AG04450 (cell line): ENCODE data around the gene EDDM13. TPM values are rescaled to one million over a fixed set of nuclear protein-coding genes. Genes with fewer than 3 reads are reported as not detected.
"Not testable (repeated sequence)": the region's sequence is repeated elsewhere in the genome, so short reads cannot be mapped to it uniquely, and the experiment has no call there.

Source experiments
- CTCF ChIA-PET: fragments of 300-600, 350-600 bp; formaldehyde crosslinking; extraction: SDS; loops from one replicate; lab custom pipeline; 2022; ENCODE audit warnings: antibody characterized with exemption, inconsistent platforms; lab: Charles Lee
- POLR2A ChIA-PET: fragments of 350-600 bp; formaldehyde crosslinking; extraction: SDS; loops from one replicate; lab custom pipeline; 2021; ENCODE audit warnings: antibody characterized with exemption, inconsistent platforms; lab: Yijun Ruan, JAX
- DNase-seq: peaks from one replicate; pipeline ENCODE4 v3.0.0-alpha.2; 2011; ENCODE audit warnings: low read depth, low spot score
- H3K27ac ChIP-seq: one replicate; pipeline ENCODE4 v1.5.1; 2012; ENCODE audit warnings: low read depth, low read length, control low read depth
- H3K27me3 ChIP-seq: one replicate; pipeline ENCODE4 v1.6.0; 2012; ENCODE audit warnings: low read length; ENCODE audit not compliant: control insufficient read depth, insufficient read depth
- H3K4me3 ChIP-seq: 2 replicates; pipeline ENCODE4 v1.5.1; 2011; ENCODE audit warnings: mild to moderate bottlenecking, low read depth, low read length, control low read depth
- H3K9me3 ChIP-seq: 2 replicates; pipeline ENCODE4 v1.5.1; 2012; ENCODE audit warnings: low read length; ENCODE audit not compliant: control insufficient read depth, insufficient read depth
- CTCF ChIP-seq: IDR thresholded peaks from 2 replicates; pipeline ENCODE4 v1.5.1; 2011; ENCODE audit warnings: low read depth, low read length, control low read depth, inconsistent platforms
- polyA minus RNA-seq: library from RNA; depleted of rRNA, polyadenylated mRNA; stranded (reverse); fragments of >200 nt; gene quantifications from 2 replicates; pipeline ENCODE4 v1.2.3, GENCODE V29; 2011; rRNA and poly(A)+ RNA removed
- polyA plus RNA-seq: library from polyadenylated mRNA; depleted of rRNA; stranded (reverse); fragments of >200 nt; gene quantifications from 2 replicates; pipeline ENCODE4 v1.2.3, GENCODE V29; 2011; rRNA removed

EDDM13 gene, protein sequence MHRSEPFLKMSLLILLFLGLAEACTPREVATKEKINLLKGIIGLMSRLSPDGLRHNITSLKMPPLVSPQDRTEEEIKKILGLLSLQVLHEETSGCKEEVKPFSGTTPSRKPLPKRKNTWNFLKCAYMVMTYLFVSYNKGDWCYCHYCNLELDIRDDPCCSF
- polyA plus RNA-seq (not detected in 2 replicates), polyA minus RNA-seq (not detected in 2 replicates)

- Histone ChIP-seq H3K9me3 (no peaks in the 10 kb centered on the region), H3K27me3 (no peaks in the 10 kb centered on the region), H3K4me3 (no peak within 1 kb of the TSS), H3K27ac (no peak within 1 kb of the TSS)
- ChIA-PET CTCF (interaction anchor here (2.6 to 3.7 kb wide), 2 partner anchors 19 to 61 kb away, joined by 19 to 20 read pairs; no protein-coding TSS in a partner anchor), POLR2A (no interaction called here)
- DNase-seq = no peak
- no peak for TF ChIP-seq CTCF
Measured at GRCh38 chr19:56272161-56272798, at the start of gene EDDM13. TSS of gene EDDM13 (plus strand) at chr19:56272748. CDS start at chr19:56272835, 87 bp downstream.

DNA sequence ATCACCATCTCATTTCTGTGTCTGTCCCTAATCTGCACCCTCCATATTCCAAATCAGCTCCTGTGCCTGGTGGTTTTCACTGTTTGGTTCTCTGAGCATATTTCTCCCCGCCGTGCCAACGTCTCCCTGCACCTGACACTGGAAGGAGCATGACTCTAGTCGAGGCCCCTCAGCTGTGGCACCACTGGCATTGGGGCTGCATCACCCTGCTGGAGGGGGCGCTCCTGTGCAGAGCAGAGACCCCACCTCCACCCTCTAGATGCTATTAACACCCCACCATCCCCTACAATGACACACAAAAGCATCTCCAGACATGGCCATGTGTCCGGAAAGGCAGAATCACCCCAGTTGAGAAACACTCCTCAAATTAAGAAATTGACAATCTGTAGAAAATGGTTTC lies 49.6 kb upstream of the EDDM13 start:
- no peak for TF ChIP-seq CTCF
- CTCF ChIA-PET = interaction anchor here (0.5 to 2.0 kb wide), 2 partner anchors 11 to 147 kb away, joined by 3 to 6 read pairs; no protein-coding TSS in a partner anchor
- no peaks in the 10 kb centered on the region for H3K27me3 ChIP-seq

DNA sequence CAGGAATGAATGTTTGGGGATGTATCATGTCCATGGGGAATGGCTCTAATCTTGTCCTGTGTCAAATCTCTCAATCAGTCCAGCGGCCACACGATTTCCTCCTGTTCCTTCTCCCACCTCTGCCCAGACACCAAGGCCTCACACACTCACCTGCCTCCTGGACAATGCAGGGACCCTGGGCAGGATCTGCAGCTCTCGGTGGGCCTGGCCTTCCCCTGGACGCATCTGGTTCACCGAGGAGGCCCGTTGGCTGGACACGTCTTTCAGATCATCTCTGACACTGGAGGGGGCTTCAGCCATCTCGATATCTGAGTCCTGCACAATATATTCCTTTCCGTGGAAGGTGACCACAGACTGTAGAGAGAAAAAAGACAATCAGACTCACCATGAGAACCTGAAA lies 49.1 kb upstream of the EDDM13 start:
- no peak for DNase-seq
- ChIA-PET CTCF (interaction anchor here (0.5 kb wide), 1 partner anchor 10 kb away, joined by 3 read pairs; no protein-coding TSS in a partner anchor), POLR2A (no interaction called here)
- no peaks in the 10 kb centered on the region; the same call in 1 of the 2 replicates for H3K9me3 ChIP-seq
- H3K27me3 ChIP-seq = no peaks in the 10 kb centered on the region
- H3K4me3 ChIP-seq = no peak overlapping the region
- H3K27ac ChIP-seq = no peak overlapping the region
- TF ChIP-seq CTCF = no peak

More for the DNA sequence above, 49.6 kb upstream of the EDDM13 start:
- no peaks in the 10 kb centered on the region; the same call in 1 of the 2 replicates for H3K9me3 ChIP-seq
- no peak overlapping the region for H3K27ac ChIP-seq
- no peak for DNase-seq
- no peak overlapping the region for H3K4me3 ChIP-seq
- POLR2A ChIA-PET = no interaction called here

GRCh38 chr19:56245121-56245740 lies 27.3 kb upstream of the EDDM13 start:
- H3K27ac ChIP-seq = no peak overlapping the region
- ChIA-PET CTCF (interaction anchor here (0.5 to 1.8 kb wide), 2 partner anchors 10 to 88 kb away, joined by 3 to 6 read pairs; no protein-coding TSS in a partner anchor), POLR2A (no interaction called here)
- DNase-seq = no peak
- no peak for TF ChIP-seq CTCF
- H3K27me3 ChIP-seq = no peaks in the 10 kb centered on the region
- no peak overlapping the region for H3K4me3 ChIP-seq
- no peaks in the 10 kb centered on the region; the same call in 1 of the 2 replicates for H3K9me3 ChIP-seq

DNA sequence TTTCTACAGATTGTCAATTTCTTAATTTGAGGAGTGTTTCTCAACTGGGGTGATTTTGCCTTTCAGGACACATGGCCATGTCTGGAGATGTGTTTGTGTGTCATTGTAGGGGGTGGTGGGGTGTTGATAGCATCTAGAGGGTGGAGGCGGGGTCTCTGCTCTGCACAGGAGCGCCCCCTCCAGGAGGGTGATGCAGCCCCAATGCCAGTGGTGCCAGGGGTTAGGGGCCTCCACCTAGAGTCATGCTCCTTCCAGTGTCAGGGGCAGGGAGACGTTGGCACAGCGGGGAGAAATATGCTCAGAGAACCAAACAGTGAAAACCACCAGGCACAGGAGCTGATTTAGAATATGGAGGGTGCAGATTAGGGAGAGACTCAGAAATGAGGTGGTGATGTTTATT lies 26.8 kb upstream of the EDDM13 start:
- CTCF ChIA-PET = interaction anchor here (1.8 kb wide), 1 partner anchor 88 kb away, joined by 6 read pairs; no protein-coding TSS in a partner anchor
- H3K9me3 ChIP-seq, H3K27ac ChIP-seq, POLR2A ChIA-PET, DNase-seq, H3K27me3 ChIP-seq, H3K4me3 ChIP-seq: not testable (repeated sequence)

GRCh38 chr19:56248736-56249338 lies 23.7 kb upstream of the EDDM13 start:
- H3K27ac ChIP-seq, DNase-seq, POLR2A ChIA-PET, H3K9me3 ChIP-seq, H3K4me3 ChIP-seq, H3K27me3 ChIP-seq: not testable (repeated sequence)
- CTCF ChIA-PET = interaction anchor here (0.9 to 9.6 kb wide), 3 partner anchors 84 to 185 kb away, joined by 3 to 396 read pairs (median 3); no protein-coding TSS in a partner anchor
